C4-2B (cell line): ENCODE measurements around the gene SSBP2.

ENCODE experiments used
- ZFX ChIP-seq: fragments of 450-650 bp; IDR thresholded peaks from 2 replicates; pipeline ENCODE4 v1.6.1; 2017
- TF ChIP-seq, protein P1 (sequence below): fragments of 450-650 bp; conservative IDR thresholded peaks from 2 replicates; pipeline ENCODE4 v1.5.1; 2017; ENCODE audit warnings: mild to moderate bottlenecking

DNA sequence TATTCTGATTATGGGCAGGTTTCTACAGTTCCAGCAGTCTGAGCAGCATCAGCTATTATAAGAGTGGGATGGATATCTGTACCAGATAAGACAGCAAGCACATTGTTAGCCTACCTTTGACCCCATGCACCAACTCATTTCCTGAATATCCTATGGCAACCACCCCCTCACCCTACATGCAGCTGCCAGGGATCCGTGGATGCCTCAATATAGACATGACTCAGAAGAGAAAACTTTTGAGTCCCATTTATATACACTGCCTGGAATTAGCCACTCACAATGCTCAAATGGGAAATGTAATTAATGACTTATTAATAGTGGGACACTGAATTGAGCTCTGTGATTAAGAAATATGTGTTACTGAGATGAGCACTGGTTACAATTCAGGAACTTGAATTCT, 124.4 kb downstream of the SSBP2 start:
- TF ChIP-seq, protein P1, sequence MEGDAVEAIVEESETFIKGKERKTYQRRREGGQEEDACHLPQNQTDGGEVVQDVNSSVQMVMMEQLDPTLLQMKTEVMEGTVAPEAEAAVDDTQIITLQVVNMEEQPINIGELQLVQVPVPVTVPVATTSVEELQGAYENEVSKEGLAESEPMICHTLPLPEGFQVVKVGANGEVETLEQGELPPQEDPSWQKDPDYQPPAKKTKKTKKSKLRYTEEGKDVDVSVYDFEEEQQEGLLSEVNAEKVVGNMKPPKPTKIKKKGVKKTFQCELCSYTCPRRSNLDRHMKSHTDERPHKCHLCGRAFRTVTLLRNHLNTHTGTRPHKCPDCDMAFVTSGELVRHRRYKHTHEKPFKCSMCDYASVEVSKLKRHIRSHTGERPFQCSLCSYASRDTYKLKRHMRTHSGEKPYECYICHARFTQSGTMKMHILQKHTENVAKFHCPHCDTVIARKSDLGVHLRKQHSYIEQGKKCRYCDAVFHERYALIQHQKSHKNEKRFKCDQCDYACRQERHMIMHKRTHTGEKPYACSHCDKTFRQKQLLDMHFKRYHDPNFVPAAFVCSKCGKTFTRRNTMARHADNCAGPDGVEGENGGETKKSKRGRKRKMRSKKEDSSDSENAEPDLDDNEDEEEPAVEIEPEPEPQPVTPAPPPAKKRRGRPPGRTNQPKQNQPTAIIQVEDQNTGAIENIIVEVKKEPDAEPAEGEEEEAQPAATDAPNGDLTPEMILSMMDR = no peak
- TF ChIP-seq ZFX = no peak
